GM11168 (cell line): ENCODE results near the gene SMARCA2.

Source experiments
- in situ Hi-C: fragments of 300-500 bp; cut with MboI; formaldehyde crosslinking; loops from one replicate; pipeline ENCODE4 v1.12.0; 2022; ENCODE audit warnings: low sequenced_read_pairs; ENCODE audit not compliant: unreplicated experiment

Gene SMARCA2

DNA sequence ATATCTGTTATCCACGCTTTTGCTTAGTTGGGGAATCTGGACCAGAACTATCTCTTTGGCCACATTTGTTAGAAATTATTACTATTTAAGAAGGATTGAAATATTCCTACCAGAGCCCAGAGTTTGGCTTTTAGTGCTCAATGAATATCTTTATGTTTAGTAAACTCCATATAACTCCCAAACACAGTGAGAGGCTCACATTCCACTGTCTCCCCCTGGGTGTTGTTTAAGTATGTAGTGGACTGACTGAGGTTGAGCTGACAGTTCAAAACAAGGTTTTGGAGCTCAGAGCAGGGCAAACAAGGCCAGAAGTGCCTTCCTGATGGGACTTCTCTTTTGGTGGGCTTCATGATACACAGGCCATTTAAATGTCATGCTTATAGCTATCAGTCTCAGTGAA lies 216.0 kb downstream of the SMARCA2 start:
- in situ Hi-C loops = no loop called here

DNA sequence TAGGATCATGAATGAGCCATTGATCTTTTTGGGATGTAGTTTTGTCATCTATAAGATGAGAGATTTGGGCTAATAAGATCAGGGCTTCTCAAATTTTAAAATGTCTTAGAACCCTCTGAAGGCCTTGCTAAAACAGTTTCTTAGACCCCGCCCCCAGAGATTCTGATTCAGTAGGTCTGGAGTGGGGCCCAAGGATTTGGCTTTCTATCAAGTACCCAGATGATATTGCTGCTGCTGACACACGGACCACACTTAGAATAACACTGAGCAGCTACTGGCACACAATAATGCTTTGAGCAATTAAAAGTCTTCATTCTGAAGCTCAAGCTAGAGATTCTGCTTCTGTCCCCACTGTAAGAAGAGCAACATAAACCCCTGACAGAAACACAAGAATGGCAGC lies 216.7 kb downstream of the SMARCA2 start:
- in situ Hi-C loops = no loop called here

DNA sequence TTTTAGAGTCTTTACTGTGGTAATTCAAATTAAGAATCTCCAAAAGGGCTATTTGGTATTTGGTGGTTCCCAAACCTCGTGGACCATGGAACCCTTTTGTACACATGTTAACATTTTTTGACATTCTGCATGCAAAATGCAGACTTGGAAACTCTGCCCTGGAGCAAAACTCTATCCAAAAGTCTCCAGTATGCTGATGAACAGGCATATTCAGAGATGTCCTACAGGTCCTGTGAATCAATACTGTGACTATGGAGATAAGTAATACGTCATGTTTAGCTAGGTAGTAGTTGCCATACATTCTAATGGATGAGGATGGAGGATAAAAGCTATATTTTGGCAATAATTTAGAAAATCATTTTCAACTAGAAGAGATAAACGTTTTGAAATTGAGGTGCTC lies 218.1 kb downstream of the SMARCA2 start:
- in situ Hi-C loops = no loop called here

DNA sequence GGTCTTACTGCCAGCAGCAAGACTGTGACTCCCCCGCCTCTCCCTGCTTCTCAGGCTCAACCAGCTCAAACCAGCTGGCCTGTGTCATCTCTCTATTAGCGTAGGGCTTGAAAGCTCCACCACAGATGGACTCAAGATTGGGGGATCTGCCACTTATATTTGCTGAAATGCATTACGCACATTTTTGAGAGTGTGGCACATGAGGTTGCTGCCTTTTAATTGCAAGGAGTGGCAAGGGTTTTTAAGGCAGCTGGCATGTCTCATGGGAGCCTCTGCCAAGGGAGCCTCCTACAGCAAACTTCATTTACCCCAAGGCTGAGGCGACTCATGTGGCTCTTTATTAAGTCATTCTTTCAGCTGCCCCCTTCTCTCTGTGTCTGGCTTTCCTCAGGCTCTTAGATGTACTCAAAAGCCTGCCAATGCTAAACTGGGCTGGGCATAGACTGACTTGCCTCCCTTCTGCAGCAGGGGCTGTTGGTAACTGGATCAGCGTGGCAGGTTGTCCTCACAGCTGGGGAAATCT lies 219.3 kb downstream of the SMARCA2 start:
- in situ Hi-C loops = no loop called here

DNA sequence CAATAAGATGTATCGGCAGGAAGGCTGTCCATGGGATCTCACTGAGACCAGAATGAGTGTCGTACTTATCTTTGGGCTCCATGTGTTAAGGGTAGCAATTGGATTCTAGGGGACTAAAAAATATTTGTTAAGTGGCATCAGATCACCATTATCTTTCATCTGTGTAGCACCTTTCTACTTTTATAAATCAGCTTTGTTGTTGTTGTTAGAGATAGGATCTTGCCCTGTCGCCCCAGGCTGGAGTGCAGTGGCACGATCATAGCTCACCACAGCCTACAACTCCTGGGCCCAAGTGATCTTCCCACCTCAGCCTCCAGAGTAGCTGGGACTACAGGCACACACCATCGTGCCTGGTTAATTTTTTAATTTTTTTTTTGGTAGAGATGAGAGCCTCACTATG lies 220.5 kb downstream of the SMARCA2 start:
- in situ Hi-C loops = no loop called here

DNA sequence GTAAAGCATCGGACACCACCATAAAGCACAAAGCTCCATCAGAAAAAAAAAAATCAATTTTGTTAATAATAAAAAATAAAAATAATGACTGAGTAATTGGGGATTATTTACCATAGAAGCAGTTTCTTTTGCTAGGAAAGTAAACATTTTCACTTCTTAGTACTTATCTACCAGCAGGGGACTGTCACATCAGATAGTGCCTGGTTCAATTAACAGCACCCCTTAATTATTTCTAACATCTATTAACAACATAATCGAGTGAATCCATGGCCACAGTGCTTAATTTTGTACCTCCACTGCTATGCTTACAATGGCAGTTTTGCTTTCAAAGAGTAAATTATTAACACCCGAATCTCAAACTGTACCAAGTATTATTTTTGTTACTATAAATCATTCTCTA lies 221.7 kb downstream of the SMARCA2 start:
- in situ Hi-C loops = no loop called here

DNA sequence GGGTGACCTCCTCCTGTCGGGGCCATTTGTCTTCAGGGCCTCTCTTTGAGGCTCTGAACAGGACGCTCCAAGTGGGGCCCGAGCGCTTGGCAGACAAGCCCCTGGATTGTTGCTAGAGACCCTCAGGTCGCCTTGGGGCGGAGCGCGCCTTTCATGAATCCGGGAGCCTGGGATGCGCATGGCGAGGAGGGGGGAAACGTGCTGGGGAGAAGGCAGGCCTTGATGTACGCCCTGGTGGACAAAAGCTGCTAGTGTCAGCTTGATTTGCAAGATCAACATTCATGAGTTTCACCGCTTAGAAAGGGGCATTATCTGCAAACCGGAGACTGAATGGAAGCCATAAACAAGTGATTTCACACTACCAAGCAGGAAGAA lies 226.3 kb downstream of the SMARCA2 start:
- in situ Hi-C loops = no loop called here

DNA sequence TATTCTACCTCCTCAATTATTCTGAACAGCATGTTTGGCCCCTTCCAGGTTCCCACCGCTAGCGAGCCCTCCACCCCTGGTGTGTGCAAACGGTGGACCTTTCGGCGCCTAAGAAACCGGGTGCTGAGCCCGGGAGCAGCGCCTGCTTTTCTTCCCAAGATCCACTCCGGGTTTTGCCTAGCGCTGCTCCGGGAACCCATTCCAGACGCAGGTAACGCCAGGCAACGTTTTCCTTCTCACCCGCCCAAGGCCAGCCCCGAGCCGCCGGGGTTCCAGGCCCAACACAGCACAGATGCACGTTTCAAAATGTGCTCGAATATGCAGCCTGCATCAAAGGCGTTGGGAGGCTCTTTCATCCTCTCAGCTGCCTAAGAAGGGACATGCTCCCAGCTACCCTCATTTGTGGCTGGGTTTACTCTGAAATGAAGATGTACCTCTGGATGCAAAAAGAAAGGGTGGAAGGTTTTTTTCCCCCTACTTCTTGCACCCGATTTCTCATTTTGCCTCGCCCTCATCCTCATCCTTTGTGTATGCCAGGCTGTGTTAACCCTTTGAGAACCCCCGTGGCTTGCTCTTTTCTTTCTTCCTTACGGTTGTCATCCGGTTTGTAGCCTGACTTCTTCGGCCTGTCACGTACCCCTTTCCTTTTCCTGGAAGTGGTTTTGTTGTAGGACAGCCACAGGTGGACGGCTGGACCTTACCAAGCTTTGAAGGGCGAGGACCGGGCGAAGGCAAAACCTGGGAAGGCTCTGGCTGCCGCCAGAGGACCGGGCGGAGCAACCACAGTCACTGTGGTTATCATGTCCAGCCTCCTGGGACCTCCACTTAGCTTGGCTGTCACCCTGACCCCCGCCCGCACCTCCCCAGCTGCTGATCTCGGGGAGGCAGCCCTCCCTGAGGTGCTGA lies 226.9 kb downstream of the SMARCA2 start:
- in situ Hi-C loops = no loop called here

DNA sequence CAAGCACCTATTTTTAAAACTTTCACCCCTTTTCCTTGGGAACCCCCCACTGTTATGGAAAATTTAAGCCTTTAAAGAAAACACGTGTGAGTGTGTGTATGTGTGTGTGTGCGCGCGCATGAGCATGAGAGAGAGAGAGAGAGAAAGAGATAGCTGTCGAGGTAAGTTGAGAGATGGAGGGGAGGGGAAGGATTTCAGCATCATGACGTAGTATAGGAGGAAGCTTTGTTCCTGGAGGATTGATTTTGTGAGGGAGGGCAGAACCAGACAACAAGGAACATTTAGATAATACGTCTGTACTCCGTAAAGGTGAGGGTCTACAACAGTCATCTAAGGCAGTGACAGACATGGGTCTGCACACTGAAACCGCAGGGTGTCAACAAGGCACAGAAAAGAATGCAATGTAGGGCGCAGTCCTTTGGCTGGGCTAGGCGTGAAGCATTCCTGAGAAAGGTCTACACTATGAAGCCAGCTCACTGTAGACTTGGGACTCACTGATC lies 227.7 kb downstream of the SMARCA2 start:
- in situ Hi-C loops = no loop called here
